ENCODE data around the gene UEVLD.

DNA sequence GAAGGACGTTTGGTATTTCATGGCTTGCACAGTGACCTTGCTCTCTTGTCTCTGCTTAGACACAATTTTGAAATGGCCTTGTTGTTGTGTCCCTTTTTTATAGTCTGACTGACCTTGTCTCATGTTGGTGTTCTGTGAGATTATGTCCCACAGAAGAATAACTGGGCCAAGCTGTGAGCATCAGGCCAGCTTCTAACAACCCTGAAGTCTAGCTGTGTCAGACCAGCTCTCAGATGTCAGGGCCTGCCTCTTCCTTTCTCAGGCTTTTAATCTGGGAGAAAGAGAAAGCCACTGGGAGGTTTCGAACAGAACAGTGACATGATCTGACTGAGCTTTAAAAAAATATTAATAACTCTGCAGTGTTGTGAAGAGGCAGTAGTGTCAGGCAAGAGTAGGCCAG lies 2.0 kb upstream of the UEVLD start:
- TF ChIP-seq CEBPB (IDR thresholded peaks at IDR 0.05) (no peak), CREB1 (IDR thresholded peaks at IDR 0.05; ENCODE audit: low read depth) (no peak), EP300 (IDR thresholded peaks at IDR 0.05; ENCODE audit: borderline replicate concordance) (no peak)
